AG09309 (cell line): ENCODE measurements around the gene HAAO.
A peak's percentile ranks its signal among the peaks of the same experiment; 100 is the strongest.
"Not testable (repeated sequence)": the region's sequence is repeated elsewhere in the genome, so short reads cannot be mapped to it uniquely, and the experiment has no call there.

Source experiments
- DNase-seq: peaks from one replicate; pipeline ENCODE4 v3.0.0-alpha.2; 2010; ENCODE audit warnings: low read depth
- H3K4me3 ChIP-seq: 2 replicates; pipeline ENCODE4 v1.5.1; 2011; ENCODE audit warnings: mild to moderate bottlenecking, low read depth, low read length, moderate library complexity; ENCODE audit not compliant: control insufficient read depth
- CTCF ChIP-seq: IDR thresholded peaks from 2 replicates; pipeline ENCODE4 v1.5.1; 2011; ENCODE audit warnings: mild to moderate bottlenecking, low read depth, low read length, inconsistent platforms; ENCODE audit not compliant: insufficient read depth, control insufficient read depth; ENCODE audit errors: missing control alignments

Gene HAAO

DNA sequence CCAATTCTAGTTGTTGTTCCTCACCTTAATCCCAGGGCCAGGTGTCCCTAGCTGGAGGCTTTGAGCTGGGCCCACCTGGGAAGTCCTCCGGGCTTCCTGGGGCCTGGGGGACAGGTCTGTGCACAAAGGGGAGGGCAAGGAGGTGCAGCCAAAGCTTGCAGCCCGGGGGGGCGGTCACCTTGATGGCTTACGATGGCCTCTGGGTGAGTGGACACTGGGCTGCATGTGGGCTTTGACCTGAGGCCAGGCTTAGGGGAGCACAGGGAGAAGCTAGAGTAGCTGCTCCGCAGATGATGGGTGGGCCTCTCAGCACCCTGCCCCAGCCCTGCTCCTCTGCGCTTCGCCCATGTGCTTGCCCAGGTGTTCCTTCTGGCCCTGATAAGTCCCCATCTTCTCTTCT, 41.8 kb upstream of the HAAO start:
- DNase-seq = no peak
- no peak for TF ChIP-seq CTCF
- H3K4me3 ChIP-seq = no peak overlapping the region

DNA sequence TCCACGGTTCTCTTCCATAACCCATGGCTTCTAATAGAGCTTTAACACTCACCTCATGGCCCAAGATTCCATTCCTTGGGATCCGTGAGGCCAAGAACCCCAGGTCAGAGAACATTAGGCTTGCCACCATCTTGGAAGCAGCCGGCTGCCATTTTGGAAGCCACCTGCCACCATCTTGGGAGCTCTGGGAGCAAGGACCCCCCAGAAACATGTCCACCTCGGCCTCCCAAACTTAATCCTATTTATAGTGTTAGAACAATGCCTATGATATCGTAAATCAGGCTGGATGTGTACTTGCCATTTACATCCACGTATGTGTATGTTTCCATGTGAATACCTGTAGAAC, 39.9 kb upstream of the HAAO start:
- TF ChIP-seq CTCF = no peak
- no peak for DNase-seq
- H3K4me3 ChIP-seq = no peak overlapping the region

DNA sequence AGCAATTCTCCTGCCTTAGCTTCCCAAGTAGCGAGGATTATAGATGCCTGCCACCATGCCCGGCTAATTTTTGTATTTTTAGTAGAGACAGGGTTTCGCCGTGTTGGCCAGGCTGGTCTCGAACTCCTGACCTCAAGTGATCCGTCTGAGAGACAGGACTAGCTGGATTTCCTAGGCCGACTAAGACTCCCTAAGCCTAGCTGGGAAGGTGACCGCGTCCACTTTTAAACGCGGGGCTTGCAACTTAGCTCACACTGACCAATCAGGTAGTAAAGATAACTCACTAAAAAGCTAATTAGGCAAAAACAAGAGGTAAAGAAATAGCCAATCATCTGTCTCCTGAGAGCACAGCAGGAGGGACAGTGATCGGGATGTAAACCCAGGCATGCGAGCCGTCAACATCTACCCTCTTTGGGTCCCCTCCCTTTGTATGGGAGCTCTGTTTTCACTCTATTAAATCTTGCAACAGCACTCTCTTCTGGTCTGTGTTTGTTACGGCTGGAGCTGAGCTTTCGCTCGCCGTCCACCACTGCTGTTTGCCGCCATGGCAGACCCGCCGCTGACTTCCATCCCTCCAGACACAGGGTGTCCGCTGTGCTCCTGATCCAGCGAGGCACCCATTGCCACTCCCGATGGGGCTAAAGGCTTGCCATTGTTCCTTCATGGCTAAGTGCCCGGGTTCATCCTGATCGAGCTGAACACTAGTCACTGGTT, 39.3 kb upstream of the HAAO start:
- DNase-seq, H3K4me3 ChIP-seq: not testable (repeated sequence)

GRCh38 chr2:42830922-42831574, 38.7 kb upstream of the HAAO start:
- H3K4me3 ChIP-seq = no peak overlapping the region
- no peak for DNase-seq

DNA sequence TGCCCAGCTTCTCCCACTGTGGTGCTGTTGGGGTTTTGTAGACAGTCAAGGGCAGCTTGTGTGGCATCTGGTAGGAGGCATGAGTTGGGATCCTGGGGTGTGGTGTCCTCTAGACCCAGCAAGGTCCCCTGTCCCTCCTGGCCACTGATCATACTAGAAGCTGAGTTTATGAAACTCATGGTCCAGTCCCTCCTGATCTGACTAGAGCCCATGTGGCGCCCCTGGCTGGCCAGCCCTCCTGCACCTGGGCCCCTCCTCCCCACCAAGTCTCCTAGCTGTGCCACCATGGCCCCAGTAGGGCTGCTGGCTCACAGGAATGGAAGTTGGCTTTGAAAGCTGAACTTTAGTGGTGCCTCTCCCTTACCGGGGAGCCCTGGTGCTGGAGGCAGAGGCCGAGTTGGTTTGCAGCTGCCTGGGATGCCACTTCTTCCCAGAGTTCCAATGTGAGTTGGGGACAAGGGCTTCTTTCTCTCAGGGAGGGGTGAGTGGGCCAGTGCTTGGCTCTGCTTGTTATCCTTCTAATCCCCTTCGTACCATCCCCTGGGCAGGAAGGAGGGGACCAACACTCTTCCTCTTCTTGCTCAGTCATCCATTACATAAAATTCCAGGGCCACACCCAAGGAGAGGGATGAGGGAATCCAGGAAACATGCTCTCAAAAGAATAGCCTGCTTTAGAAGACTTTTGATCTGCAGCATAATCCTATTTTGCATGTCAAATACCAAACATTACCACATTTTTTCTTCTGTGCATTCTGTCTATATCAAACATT, 37.5 kb upstream of the HAAO start:
- no peak overlapping the region for H3K4me3 ChIP-seq
- no peak for DNase-seq
- TF ChIP-seq CTCF = no peak

More at GRCh38 chr2:42830922-42831574, 38.7 kb upstream of the HAAO start:
- TF ChIP-seq CTCF = no peak

- TF ChIP-seq CTCF = peak; percentile 92
- no peak overlapping the region for H3K4me3 ChIP-seq
- DNase-seq = no peak
Measured at GRCh38 chr2:42828487-42829425, 36.4 kb upstream of the HAAO start.
